ENCODE measurements around the gene TREM1.

Gene TREM1

DNA sequence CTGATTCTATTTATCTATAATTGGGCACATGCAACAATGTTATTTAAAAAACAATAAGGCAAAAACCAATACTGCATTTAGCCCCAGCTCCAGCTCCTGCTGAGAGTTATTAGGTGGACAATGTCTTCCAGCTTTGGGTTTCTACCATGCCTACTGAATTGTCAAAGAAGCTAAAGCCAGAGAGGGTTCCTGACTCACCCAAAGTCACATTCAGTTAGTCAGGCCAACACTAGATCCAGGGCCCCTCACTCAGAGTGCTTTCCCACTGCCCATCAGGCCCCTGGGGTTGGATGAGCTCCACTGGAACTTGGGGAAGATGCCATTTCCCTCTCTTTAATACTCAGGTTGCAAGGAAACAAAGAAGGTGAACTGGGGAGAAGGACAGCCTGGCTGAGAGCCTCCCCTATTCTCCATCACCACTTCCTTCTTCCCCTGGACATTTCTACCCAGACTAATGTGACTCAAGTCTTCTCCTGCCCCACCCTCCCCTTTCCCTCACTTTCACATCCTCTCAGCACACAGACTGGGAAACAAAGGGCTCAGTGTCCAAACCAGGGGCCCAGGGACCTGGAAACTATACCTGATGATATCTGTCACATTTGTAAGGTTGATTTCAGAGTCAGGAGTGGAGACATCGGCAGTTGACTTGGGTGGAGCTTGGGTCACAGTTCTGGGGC, 6.0 kb downstream of the TREM1 start:
- TF ChIP-seq, protein P1, sequence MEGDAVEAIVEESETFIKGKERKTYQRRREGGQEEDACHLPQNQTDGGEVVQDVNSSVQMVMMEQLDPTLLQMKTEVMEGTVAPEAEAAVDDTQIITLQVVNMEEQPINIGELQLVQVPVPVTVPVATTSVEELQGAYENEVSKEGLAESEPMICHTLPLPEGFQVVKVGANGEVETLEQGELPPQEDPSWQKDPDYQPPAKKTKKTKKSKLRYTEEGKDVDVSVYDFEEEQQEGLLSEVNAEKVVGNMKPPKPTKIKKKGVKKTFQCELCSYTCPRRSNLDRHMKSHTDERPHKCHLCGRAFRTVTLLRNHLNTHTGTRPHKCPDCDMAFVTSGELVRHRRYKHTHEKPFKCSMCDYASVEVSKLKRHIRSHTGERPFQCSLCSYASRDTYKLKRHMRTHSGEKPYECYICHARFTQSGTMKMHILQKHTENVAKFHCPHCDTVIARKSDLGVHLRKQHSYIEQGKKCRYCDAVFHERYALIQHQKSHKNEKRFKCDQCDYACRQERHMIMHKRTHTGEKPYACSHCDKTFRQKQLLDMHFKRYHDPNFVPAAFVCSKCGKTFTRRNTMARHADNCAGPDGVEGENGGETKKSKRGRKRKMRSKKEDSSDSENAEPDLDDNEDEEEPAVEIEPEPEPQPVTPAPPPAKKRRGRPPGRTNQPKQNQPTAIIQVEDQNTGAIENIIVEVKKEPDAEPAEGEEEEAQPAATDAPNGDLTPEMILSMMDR (IDR thresholded peaks at IDR 0.05; ENCODE audit: low read depth, low read length, missing control alignments) = no peak
- in situ Hi-C loops (cut with HindIII; ENCODE audit: low pct_ligation_motif_present, low sequenced_read_pairs) = no loop called here

DNA sequence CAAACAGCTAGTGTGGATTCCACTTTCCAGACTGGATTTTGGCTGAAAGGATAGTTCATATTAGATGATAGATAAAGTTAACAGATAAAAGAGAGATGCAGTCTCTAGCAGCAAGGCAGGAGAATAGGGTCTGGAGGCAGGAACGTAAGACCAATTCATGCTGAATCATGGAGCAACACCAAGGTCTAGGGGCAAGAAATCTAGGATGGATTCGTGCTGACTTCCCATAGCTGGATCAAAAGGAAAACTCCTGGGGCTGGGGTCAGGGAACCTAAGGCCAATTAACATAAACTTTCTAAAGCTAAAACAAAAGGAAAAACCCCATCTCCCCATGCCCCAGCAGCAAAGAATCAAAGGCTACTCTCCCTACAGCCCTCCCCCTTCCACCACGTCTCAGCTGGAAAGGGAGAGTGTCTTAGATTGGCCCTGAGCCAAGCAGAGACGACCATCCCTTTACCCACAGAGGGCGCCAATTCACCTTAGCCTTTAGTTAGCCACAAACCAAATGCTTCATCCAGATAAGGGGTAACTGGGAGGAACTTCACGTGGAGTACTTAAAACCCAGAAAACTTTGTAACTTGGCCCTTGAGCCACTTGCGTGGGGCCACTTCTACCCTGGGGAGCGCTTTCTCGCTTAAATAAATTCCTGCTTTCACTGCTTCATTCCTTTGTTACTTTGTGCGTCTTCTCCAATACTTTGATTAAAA, 7.6 kb downstream of the TREM1 start:
- TF ChIP-seq, protein P1 (IDR thresholded peaks at IDR 0.05; ENCODE audit: low read depth, low read length, missing control alignments) = peak; percentile 72
- Histone ChIP-seq H3K36me3 (replicated peaks) (no peaks in the 10 kb centered on the region), H3K4me3 (ENCODE audit: low read depth, low read length) (no peak overlapping the region), H3K27ac (no peak overlapping the region), H3K27me3 (replicated peaks) (peaks cover 2% of the 10 kb centered on the region)
- in situ Hi-C loops (cut with HindIII; ENCODE audit: low pct_ligation_motif_present, low sequenced_read_pairs) = no loop called here
- peak; percentile 61 for DNase-seq

More for the DNA sequence above, 6.0 kb downstream of the TREM1 start:
- H3K4me3 ChIP-seq (ENCODE audit: low read depth, low read length) = no peak overlapping the region
- no peak overlapping the region for H3K27ac ChIP-seq
- no peaks in the 10 kb centered on the region for H3K36me3 ChIP-seq (replicated peaks)
- DNase-seq = no peak
- peaks cover 2% of the 10 kb centered on the region for H3K27me3 ChIP-seq (replicated peaks)

DNA sequence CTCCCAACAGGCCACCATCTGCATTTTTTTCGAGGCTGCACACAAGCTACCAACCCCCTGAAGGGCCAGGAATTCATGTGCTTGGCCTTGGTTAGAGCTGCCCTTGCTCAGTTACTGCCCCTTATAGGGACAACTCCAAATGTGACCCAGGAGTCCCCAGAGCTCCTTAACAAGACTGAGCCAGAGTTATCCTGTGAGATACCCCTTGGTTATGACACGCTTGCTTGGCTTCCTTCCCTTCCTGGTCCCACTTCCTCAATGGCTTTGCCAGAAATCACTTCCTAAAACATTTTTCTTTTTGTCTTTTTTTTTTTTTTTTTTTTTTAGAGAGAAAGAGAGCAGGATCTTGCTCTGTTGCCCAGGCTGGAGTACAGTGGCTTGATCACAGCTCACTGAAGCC, 8.9 kb downstream of the TREM1 start:
- Histone ChIP-seq H3K27ac (no peak overlapping the region), H3K27me3 (replicated peaks) (peaks cover 2% of the 10 kb centered on the region), H3K36me3 (replicated peaks) (no peaks in the 10 kb centered on the region), H3K4me3 (ENCODE audit: low read depth, low read length) (no peak overlapping the region)
- in situ Hi-C loops (cut with HindIII; ENCODE audit: low pct_ligation_motif_present, low sequenced_read_pairs) = no loop called here
- TF ChIP-seq, protein P1 (IDR thresholded peaks at IDR 0.05; ENCODE audit: low read depth, low read length, missing control alignments) = no peak
- DNase-seq = no peak

DNA sequence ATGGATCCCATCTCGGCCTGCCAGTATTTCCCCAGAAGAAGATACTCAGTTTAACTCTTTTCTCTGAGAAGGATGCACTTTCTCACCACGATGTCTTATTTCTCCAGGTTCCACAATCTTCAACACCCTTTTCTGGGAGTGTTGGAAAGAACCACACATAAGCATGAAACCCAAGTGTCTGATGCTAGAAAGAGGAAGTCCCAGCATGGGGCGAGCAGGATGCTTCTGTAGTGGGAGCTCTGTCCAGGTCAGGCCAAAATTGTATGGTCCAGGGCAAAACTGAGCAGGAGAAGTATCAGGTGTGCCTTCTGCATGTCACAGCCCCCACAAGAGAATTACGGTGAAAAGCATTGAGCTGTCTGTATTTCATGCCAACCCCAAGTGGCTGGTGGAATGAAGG, 11.0 kb downstream of the TREM1 start:
- DNase-seq = no peak
- TF ChIP-seq, protein P1 (IDR thresholded peaks at IDR 0.05; ENCODE audit: low read depth, low read length, missing control alignments) = no peak
- Histone ChIP-seq H3K27me3 (replicated peaks) (peaks cover 2% of the 10 kb centered on the region), H3K4me3 (ENCODE audit: low read depth, low read length) (no peak overlapping the region), H3K36me3 (replicated peaks) (no peaks in the 10 kb centered on the region), H3K27ac (no peak overlapping the region)
- in situ Hi-C loops (cut with HindIII; ENCODE audit: low pct_ligation_motif_present, low sequenced_read_pairs) = no loop called here

DNA sequence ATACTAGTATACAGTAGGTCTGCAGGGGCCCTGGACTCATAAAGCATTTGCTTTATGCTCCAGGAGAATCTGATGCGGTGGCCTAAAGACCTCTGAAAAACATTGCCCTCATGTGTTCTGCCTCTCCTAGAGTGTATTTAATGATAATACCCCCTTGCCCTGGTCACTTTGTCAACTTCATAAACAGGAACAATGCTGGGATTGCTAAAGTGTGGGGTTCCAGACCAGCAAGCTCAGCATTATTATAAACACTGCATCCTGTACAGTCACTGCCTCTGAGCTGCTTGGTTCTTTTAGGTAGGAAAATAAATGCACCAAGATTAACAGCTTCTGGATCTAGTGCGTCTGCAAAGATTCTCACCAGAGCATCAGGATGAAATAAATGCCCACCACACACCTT, 12.2 kb downstream of the TREM1 start:
- Histone ChIP-seq H3K36me3 (replicated peaks) (no peaks in the 10 kb centered on the region), H3K27me3 (replicated peaks) (peaks cover 2% of the 10 kb centered on the region), H3K27ac (no peak overlapping the region), H3K4me3 (ENCODE audit: low read depth, low read length) (no peak overlapping the region)
- no peak for DNase-seq
- in situ Hi-C loops (cut with HindIII; ENCODE audit: low pct_ligation_motif_present, low sequenced_read_pairs) = no loop called here
- TF ChIP-seq, protein P1 (IDR thresholded peaks at IDR 0.05; ENCODE audit: low read depth, low read length, missing control alignments) = no peak
